HG02938 (cell line): Measurements from ENCODE around the gene NADK2.

Experiments used
- ATAC-seq: cut with Tn5 transposase; IDR thresholded peaks from one replicate; pipeline ENCODE4 v1.9.1; 2021; ENCODE audit warnings: mild to moderate bottlenecking, moderate library complexity; ENCODE audit not compliant: unreplicated experiment

NADK2 gene

DNA sequence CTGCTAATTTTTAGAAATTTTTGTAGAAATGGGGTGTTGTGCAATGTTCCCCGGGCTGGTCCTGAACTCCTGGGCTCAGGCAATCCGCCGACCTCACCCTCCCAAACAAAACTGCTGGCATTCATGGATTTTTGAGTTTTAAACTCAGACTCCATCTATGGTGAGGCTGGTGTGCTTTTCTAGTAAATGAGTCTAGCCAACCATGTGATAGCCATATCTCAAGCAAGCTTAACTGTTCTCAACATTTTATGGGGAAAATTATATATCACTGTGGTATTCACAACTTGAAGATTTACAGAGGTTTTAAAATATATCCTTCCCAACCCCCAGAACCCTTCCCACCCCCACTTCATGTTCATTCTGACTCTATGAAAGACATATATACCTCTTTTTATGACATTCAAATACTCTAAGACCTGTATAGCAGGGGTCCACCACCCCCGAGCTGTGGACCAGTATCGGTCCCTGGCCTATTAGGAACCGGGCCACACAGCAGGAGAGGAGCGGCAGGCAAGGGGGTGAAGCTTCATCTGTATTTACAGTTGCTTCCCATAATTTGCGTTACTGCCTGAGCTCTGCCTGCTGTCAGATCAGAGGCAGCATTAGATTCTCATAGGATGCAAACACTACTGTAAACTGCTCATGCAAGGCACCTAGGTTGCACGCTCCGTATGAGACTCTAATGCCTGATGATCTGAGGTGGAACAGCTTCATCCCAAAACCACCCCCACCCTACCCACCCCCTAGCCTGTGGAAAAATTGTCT, 4.5 kb upstream of the NADK2 start:
- ATAC-seq, result no peak

DNA sequence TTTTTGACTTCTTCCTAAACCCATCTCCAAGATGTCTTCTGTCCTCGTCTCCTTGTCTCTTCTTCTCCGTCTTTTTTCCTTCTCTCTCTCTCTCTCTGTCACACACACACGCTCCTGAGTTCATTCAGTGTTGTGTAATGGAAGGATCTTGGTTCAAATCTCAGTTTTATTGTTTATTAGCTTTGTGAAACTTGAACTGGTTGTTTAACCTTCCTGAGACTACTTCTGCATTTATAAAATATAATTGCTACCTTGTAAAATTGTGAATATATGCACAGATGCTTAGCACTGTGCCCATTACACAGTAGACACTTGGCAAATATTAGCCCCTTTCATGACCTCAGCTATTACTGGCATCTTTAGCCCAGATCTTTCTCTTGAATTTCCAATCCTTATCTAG, 2.4 kb upstream of the NADK2 start:
- ATAC-seq, result no peak

DNA sequence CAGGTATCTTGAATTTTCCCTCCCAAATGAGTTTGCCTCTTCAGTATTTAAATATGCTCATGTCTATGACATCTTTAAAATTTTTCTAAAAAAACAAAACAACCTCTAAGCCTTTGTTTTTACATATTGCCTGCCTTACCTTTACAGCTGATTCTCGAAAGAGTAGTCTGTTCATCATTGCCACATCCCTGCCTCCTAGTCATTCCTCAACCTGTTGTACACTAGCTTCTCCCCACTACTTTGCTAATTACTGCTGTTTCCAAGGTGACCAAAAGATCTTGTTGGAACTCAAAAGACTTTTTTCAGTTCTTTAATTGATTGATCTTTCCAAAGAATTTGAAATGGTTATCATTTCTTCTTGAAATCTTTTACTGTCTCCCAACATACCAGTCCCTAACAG, 1.9 kb upstream of the NADK2 start:
- ATAC-seq, result no peak

GRCh38 chr5:36242534-36243485, 1.1 kb upstream of the NADK2 start:
- ATAC-seq, result no peak

- peak; percentile 17 for ATAC-seq
Measured at GRCh38 chr5:36240779-36241630, 720 bp downstream of the NADK2 start.

- no peak for ATAC-seq
Measured at GRCh38 chr5:36239370-36240293, 2.1 kb downstream of the NADK2 start.

- no peak for ATAC-seq
Measured at GRCh38 chr5:36238502-36239295, 3.0 kb downstream of the NADK2 start.

DNA sequence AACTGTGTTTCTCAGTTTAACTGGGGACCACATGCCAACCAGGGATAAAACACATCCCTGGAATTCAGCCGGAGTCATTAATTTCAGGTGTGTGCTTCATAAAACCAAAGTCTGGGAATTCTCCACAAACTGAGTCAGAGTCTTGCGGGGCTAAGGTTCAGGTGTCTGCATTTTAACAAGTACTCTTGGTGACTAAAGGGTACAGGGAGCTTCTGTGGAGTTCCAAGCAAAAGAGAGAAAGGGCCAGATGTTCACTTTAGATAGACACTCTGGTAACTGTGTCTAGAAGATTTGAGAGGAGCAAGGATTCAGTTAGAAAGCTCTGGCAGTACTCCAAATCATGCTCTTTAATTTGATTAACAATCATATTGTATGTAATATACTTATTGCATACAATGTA, 4.0 kb downstream of the NADK2 start:
- ATAC-seq, result no peak

DNA sequence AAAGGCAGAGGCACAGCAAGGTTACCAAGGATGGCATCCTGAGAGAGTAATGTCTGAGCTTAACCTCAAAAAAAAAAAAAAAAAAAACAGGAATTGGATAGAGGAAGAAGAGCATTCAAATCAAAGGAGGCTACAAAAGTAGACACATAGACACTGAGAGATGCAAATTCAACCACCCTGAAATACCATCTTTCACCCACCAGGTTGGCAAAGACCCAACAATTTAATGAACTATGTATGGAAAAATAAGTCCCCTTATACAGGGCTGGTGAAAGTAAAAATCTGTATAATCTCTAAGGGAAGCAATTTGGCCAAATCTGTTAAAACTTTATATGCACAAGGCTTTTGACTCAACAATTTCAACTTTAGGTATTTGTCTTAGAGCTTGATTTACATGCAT, 4.9 kb downstream of the NADK2 start:
- no peak for ATAC-seq

- no peak for ATAC-seq
Measured at GRCh38 chr5:36232533-36232932, 9.2 kb downstream of the NADK2 start.

DNA sequence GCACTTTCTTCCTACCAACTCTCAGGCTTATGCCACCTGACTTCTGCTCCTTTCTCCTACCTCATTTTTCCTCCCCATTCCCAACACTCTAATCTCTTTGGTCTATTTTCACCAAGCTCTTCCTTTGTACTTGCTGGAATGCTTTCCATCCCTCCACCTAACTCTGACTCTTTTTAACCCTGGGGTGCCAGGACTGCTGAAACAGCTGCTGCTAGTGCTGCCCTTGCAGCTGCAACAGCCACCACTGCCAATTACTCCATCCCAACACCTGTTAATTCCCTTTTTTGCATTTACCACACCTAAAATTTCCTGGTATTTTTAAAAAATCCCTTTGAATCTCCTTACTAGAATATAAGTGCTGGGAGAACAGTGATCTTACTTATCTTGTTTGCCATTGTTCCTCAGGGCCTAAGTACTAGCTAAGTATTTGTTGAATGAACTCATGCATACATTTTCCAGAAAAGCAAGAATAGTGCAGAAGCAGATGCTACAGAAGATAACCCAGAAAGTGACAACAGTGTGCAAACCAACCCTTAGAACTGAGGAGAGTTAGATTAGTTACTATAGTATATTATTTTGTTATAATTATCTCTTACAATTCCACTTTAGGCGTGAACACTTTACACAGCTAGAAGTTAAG, 11.5 kb downstream of the NADK2 start:
- ATAC-seq, result no peak

- ATAC-seq, result no peak
Measured at GRCh38 chr5:36228505-36228904, 13.2 kb downstream of the NADK2 start.

DNA sequence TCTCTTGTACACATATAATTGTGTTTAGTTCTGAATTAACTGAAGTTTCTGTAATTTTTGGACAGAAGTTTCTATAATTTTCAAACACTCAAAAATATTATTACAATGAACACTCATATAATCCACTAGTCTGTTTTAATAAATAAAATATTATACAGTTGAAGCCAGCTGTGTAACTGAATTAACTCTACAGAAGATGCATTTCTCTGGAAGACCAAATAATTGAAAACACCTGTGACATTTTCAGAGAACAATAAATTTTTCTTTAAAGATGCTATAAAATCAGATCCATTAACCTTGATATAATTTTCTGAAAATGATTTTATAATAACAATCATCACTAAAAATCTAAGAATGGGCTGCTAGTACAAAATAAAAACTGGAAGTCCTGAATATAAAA, 14.7 kb downstream of the NADK2 start:
- ATAC-seq, result no peak

DNA sequence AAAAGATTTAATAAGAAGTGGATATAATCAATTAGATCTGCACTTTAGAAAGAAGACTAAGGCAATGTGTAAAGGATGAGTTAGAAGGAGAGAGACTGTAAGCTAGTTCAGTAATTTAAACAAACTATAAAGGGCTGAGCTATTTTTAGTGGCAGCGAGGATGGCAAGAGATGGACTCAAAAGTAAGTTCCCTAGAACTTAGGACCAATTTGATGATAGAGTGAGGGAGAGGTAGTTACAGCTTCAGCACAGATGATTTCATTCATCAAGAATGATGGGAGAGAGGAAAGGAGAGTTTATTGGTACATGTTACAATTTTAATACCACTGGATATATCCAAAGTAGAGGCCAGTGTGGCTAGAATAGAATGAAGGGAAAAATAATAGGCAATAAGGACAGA, 19.1 kb downstream of the NADK2 start:
- no peak for ATAC-seq

DNA sequence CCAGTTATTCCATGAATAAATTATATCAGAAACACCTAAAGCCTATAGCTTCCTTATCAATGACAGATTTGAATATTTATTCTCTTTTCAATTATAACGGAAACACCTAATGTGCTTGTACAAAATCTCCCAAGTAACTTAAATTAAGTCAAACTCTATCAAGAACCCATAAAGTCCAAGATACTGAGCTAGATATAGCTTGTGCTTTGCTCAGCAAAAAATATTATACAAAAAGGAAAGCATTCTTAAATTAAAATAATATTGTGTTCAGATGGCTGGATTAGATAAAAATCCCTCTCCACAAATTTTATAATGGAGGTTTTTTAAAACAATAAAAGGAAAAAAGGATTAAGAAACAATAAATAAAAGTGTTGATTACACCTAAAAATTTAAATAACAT, 23.7 kb downstream of the NADK2 start:
- no peak for ATAC-seq

DNA sequence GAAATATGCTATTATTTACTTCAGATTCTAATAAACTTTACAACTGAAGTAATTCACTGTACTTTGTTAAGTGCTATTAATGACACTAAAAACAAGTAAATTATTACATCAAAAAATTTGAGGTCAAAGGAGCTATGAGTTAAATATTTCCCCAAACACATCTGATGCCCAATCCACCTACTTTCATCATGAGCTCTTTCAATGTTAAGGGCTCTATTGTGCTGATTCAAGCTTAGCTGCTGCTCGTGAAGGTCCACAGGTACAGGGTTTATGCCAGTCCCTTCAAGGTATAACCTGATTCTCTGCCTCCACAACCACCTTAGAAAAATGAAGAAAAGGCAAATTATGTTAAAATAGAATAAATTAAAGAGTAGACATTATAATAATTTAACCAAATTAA, 24.2 kb downstream of the NADK2 start:
- ATAC-seq, result no peak

DNA sequence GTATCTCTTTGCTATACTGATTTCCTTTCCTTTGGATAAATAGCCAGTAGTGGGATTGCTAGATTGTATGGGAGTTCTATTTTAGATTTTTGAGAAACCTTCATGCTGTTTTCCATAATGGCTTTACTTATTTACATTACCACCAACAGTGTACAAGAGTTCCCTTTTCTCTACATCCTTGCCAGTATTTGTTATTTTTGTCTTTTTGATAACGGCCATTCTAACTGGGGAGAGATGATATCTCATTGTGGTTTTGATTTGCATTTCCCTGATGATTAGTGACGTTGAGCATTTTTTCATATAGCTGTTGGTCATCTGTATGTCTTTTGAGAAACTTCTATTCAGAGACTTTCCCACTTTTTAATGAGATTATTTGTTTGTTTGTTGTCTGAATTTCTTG, 25.8 kb downstream of the NADK2 start:
- ATAC-seq, result no peak

GRCh38 chr5:36214436-36214835, 27.3 kb downstream of the NADK2 start:
- ATAC-seq, result no peak

DNA sequence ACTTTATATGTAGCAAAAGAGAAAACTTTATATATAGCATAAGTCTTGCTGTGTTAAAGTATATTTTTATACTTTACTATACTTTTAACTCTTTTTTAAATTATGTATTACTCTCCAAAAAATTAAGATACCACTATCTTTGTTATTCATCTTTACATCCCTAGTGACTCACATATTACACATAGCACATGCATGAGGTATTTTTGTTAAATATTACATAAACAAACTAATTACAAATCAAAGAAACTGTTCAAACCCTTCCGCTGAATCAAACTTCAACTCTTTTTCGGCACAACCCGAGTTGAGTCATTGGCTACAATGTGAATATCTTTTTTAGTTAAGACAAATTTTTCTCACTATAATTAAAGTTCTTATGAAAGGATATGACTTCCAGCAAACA, 32.1 kb downstream of the NADK2 start:
- ATAC-seq, result no peak
